HepG2 (cell line): ENCODE measurements around the gene COL5A1. TPM values are rescaled to one million over a fixed set of nuclear protein-coding genes. Genes with fewer than 3 reads are reported as not detected.

Experiments used
- ATAC-seq: fragments of 200-7000 bp; cut with Tn5 transposase; 3 replicates; pipeline ENCODE4 v1.9.1; 2020; ENCODE audit warnings: mild to moderate bottlenecking, moderate library complexity
- BruUV-seq: library from RNA; stranded (reverse); fragments of 400-500 nt; replicated peaks from 2 replicates; lab custom pipeline; 2021; lab: Mats Ljungman, UMichigan
- CTCF ChIA-PET: fragments of 300-600 bp; formaldehyde crosslinking; extraction: SDS; loops from one replicate; lab custom pipeline; 2021; ENCODE audit warnings: low total read pairs, inconsistent platforms, low intra/inter-chr PET ratio; lab: Yijun Ruan, JAX
- POLR2A ChIA-PET: fragments of 350-600 bp; sonication (Branson Sonifier 250); formaldehyde crosslinking; loops from one replicate; lab custom pipeline; 2020; ENCODE audit warnings: antibody characterized with exemption, inconsistent platforms; lab: Yijun Ruan, JAX
- DNase-seq: peaks from one replicate; pipeline ENCODE4 v3.0.0-alpha.2; 2015; ENCODE audit warnings: low spot score
- FAIRE-seq: peaks from 3 replicates; lab custom pipeline; 2011; peaks lifted over from hg19 to GRCh38; lab: Jason Lieb, UNC
- H2AFZ ChIP-seq: one replicate; pipeline ENCODE4 v1.6.1; 2011; ENCODE audit warnings: low read length, inconsistent platforms
- H3K27ac ChIP-seq: fragments of 300-600 bp; 3 replicates; pipeline ENCODE4 v1.8.0; 2011; ENCODE audit warnings: mixed run types, mild to moderate bottlenecking, mixed read lengths, low read length, inconsistent platforms; ENCODE audit not compliant: insufficient read depth; ENCODE audit errors: extremely low read length
- H3K27me3 ChIP-seq, 2 experiments: fragments of 200-600 bp in 1 of 2; 2 replicates in 1 of 2; 3 replicates in 1 of 2; pipeline versions ENCODE4 v1.6.0 to v1.8.0; 2011; ENCODE audit warnings: low read length in 2 of 2, mild to moderate bottlenecking in 2 of 2, moderate library complexity in 2 of 2, inconsistent platforms in 1 of 2; ENCODE audit not compliant: insufficient read depth in 2 of 2, control insufficient read depth in 1 of 2
- H3K36me3 ChIP-seq, 2 experiments: fragments of 200-600 bp in 1 of 2; replicated peaks in 1 of 2; 2 replicates in 1 of 2; 3 replicates in 1 of 2; pipeline versions ENCODE4 v1.5.1 to v1.8.0; 2011; ENCODE audit warnings: low read length in 2 of 2, inconsistent platforms in 1 of 2; ENCODE audit not compliant: insufficient read depth in 2 of 2, control insufficient read depth in 1 of 2
- H3K4me1 ChIP-seq: 2 replicates; pipeline ENCODE4 v1.5.1; 2012; ENCODE audit warnings: low read length, inconsistent platforms; ENCODE audit not compliant: insufficient read depth
- H3K4me2 ChIP-seq: 2 replicates; pipeline ENCODE4 v1.6.0; 2011; ENCODE audit warnings: low read depth, low read length, inconsistent platforms
- H3K4me3 ChIP-seq, 3 experiments: fragments of 200-600 bp in 1 of 3; sonication (generic), shearing (Covaris generic) in 1 of 3; replicated peaks in 1 of 3; 2 replicates each; pipeline ENCODE4 v1.5.1; 2011 to 2016; ENCODE audit warnings: low read length in 3 of 3, inconsistent platforms in 2 of 3, low read depth in 2 of 3, mild to moderate bottlenecking in 2 of 3, control low read depth in 1 of 3, mixed read lengths in 1 of 3; ENCODE audit not compliant: insufficient read depth in 1 of 3
- H3K79me2 ChIP-seq: one replicate; pipeline ENCODE4 v1.6.1; 2011; ENCODE audit warnings: low read length, inconsistent platforms; ENCODE audit not compliant: insufficient read depth
- H3K9ac ChIP-seq: 2 replicates; pipeline ENCODE4 v1.6.0; 2011; ENCODE audit warnings: mild to moderate bottlenecking, low read depth, low read length, inconsistent platforms; ENCODE audit not compliant: insufficient read depth
- H3K9me3 ChIP-seq: 2 replicates; pipeline ENCODE4 v1.5.1; 2012; ENCODE audit warnings: mild to moderate bottlenecking, low read length
- H4K20me1 ChIP-seq: 2 replicates; pipeline ENCODE4 v1.6.0; 2011; ENCODE audit warnings: inconsistent platforms, mild to moderate bottlenecking, low read length, moderate library complexity; ENCODE audit not compliant: insufficient read depth
- ARNT ChIP-seq: fragments of 450-650 bp; IDR thresholded peaks from 2 replicates; pipeline ENCODE4 v1.6.1; 2017
- ATF1 ChIP-seq: IDR thresholded peaks from 2 replicates; pipeline ENCODE4 v1.6.1; 2016; ENCODE audit warnings: mild to moderate bottlenecking, control low read depth
- GPBP1L1 ChIP-seq: sonication (generic); formaldehyde crosslinking; IDR thresholded peaks from 2 replicates; pipeline ENCODE4 v1.5.0; 2020; ENCODE audit warnings: mild to moderate bottlenecking, missing genetic modification reagents
- HOMEZ ChIP-seq: IDR thresholded peaks from 2 replicates; pipeline ENCODE4 v1.6.1; 2016; ENCODE audit warnings: low read depth
- HOXA3 ChIP-seq: sonication (generic); formaldehyde crosslinking; IDR thresholded peaks from 2 replicates; pipeline ENCODE4 v1.5.0; 2020; ENCODE audit warnings: missing genetic modification reagents
- LCORL ChIP-seq, 2 experiments: fragments of 450-650 bp in 1 of 2; sonication (generic) in 1 of 2; formaldehyde crosslinking in 1 of 2; IDR thresholded peaks; 2 replicates each; pipeline versions ENCODE4 v1.5.0 to v1.6.1; 2017 to 2020; ENCODE audit warnings: antibody characterized with exemption in 1 of 2, missing genetic modification reagents in 1 of 2
- MED13 ChIP-seq: sonication (generic); formaldehyde crosslinking; IDR thresholded peaks from 2 replicates; pipeline ENCODE4 v1.5.0; 2020; ENCODE audit warnings: missing genetic modification reagents
- ZBTB21 ChIP-seq: sonication (generic); formaldehyde crosslinking; IDR thresholded peaks from 2 replicates; pipeline ENCODE4 v1.4.0; 2020; ENCODE audit warnings: missing genetic modification reagents
- ZIK1 ChIP-seq: sonication (generic); formaldehyde crosslinking; IDR thresholded peaks from 2 replicates; pipeline ENCODE4 v1.5.0; 2020; ENCODE audit warnings: mild to moderate bottlenecking, low read depth, missing genetic modification reagents, borderline replicate concordance
- ZNF207 ChIP-seq: fragments of 450-650 bp; IDR thresholded peaks from 2 replicates; pipeline ENCODE4 v1.6.1; 2016; ENCODE audit warnings: antibody characterized with exemption, borderline replicate concordance
- WGBS: methylation state at CpG from one replicate; pipeline ENCODE4 v1.1.6; 2017; ENCODE audit warnings: low lambda C conversion rate; 5-methylcytosine and 5-hydroxymethylcytosine counted together
- in situ Hi-C: cut with HindIII; loops from 2 replicates; pipeline ENCODE4 v1.10.0; 2017; ENCODE audit warnings: low pct_unique_long_range_greater_than_20kb; ENCODE audit not compliant: extremely low pct_ligation_motif_present
- intact Hi-C: fragments of 100-400 bp; cut with micrococcal nuclease; formaldehyde crosslinking; loops from one replicate; pipeline ENCODE4 v1.10.0; 2022; ENCODE audit not compliant: unreplicated experiment
- polyA plus RNA-seq, 8 experiments: library from polyadenylated mRNA; depleted of rRNA in 3 of 8; stranded (reverse) in 7 of 8; unstranded in 1 of 8; fragments of >200 nt; fragmentation: Illumina TruSeq in 4 of 8; extraction: Trizol in 4 of 8; gene quantifications; 2 replicates each; pipeline versions ENCODE4 v1.2.1 to v1.2.3, GENCODE V29; 2011 to 2016; ENCODE audit warnings: low read depth in 4 of 8, missing spikeins in 1 of 8, mixed read lengths in 1 of 8; ENCODE audit not compliant: insufficient read depth in 1 of 8
- total RNA-seq, 5 experiments: library from RNA; depleted of rRNA; stranded (reverse); fragments of >200 nt; fragmentation: Illumina TruSeq; extraction: Trizol; gene quantifications; 2 replicates each; pipeline ENCODE4 v1.2.3, GENCODE V29; 2016; ENCODE audit warnings: low read depth in 1 of 5
- TF ChIP-seq, protein P1 (sequence below): sonication (generic); formaldehyde crosslinking; IDR thresholded peaks from 2 replicates; pipeline ENCODE4 v1.8.0; 2022; ENCODE audit warnings: mild to moderate bottlenecking, missing genetic modification reagents
- TF ChIP-seq, protein P2 (sequence below): sonication (generic); formaldehyde crosslinking; IDR thresholded peaks from 2 replicates; pipeline ENCODE4 v1.8.1; 2022; ENCODE audit warnings: low read depth, mild to moderate bottlenecking, missing genetic modification reagents

The COL5A1 gene
- total and polyA plus RNA-seq, 2 of the 13 experiments (the other 11 are each of a cell fraction or from before 2014, with no cell fraction given) = not detected

DNA sequence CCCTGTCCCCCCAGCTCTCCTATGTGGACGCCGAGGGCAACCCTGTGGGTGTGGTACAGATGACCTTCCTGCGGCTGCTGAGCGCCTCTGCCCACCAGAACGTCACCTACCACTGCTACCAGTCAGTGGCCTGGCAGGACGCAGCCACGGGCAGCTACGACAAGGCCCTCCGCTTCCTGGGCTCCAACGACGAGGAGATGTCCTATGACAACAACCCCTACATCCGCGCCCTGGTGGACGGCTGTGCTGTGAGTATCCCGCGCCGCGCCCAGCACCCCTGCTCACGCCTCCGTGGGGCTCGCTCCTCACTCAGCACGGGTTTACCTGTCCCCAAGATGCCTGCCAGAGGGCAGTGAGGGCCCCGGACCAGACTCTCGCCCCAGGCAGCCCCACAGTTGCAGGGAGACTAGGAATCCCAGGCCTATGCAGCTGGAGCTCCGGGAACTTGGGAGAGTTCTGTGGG is 193.4 kb downstream of the COL5A1 start:
- no peak for ATAC-seq
- Histone ChIP-seq H3K9me3 (no peaks in the 10 kb centered on the region), H3K9ac (no peak overlapping the region), H3K4me1 (no peaks in the 10 kb centered on the region), H2AFZ (no peak overlapping the region), H3K79me2 (no peaks in the 10 kb centered on the region), H4K20me1 (no peaks in the 10 kb centered on the region), H3K27me3 (peaks cover 21 to 84% of the 10 kb centered on the region in 2 experiments), H3K36me3 (no peaks in the 10 kb centered on the region), H3K4me3 (no peak overlapping the region), H3K4me2 (no peak overlapping the region), H3K27ac (no peak overlapping the region)
- intact Hi-C loops = no loop called here
- CTCF ChIA-PET = no interaction called here
- DNase-seq = no peak
- in situ Hi-C loops = no loop called here
- no peak for FAIRE-seq
- POLR2A ChIA-PET = no interaction called here
- 11% methylated on average over 5 of the region's 25 CpGs for WGBS
- TF ChIP-seq ZBTB21 = no peak
- TF ChIP-seq ARNT = no peak
- BruUV-seq = no TSS peak

DNA sequence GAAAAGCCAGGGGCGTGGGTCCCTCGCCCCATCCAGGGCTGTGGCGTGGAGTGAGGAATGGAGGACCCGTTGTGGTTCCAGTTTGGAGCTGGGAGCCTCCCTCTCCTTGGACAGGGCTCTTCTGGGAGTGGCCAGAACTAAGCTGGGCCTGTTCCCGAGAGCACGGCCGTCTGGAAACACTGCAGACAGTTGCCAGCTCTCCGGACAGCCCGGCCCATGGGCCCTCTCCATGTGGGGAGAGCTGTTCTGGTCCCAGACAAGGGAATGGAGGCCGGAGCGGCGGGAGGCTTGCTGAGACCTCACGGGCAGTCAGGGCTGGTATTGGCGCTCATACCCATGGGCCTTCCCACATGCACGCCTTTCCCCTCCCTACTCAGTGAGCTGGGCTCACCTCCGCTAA is 193.8 kb downstream of the COL5A1 start:
- CTCF ChIA-PET = no interaction called here
- no peak for ATAC-seq
- POLR2A ChIA-PET = no interaction called here
- in situ Hi-C loops = no loop called here
- no TSS peak for BruUV-seq
- FAIRE-seq = no peak
- H3K36me3 ChIP-seq = no peaks in the 10 kb centered on the region
- H3K9ac ChIP-seq = no peak overlapping the region
- TF ChIP-seq HOXA3 (CRISPR knock-in tag) (no peak), ZIK1 (CRISPR knock-in tag) (no peak), HOMEZ (CRISPR knock-in tag) (no peak), GPBP1L1 (no peak), MED13 (CRISPR knock-in tag) (no peak), ZNF207 (no peak), ATF1 (CRISPR knock-in tag) (no peak), LCORL (IDR thresholded peaks at IDR 0.05) (no peak), LCORL (CRISPR knock-in tag; IDR thresholded peaks at IDR 0.05) (no peak)
- TF ChIP-seq, protein P1, sequence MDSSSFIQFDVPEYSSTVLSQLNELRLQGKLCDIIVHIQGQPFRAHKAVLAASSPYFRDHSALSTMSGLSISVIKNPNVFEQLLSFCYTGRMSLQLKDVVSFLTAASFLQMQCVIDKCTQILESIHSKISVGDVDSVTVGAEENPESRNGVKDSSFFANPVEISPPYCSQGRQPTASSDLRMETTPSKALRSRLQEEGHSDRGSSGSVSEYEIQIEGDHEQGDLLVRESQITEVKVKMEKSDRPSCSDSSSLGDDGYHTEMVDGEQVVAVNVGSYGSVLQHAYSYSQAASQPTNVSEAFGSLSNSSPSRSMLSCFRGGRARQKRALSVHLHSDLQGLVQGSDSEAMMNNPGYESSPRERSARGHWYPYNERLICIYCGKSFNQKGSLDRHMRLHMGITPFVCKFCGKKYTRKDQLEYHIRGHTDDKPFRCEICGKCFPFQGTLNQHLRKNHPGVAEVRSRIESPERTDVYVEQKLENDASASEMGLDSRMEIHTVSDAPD (CRISPR knock-in tag) = no peak
- TF ChIP-seq, protein P2, sequence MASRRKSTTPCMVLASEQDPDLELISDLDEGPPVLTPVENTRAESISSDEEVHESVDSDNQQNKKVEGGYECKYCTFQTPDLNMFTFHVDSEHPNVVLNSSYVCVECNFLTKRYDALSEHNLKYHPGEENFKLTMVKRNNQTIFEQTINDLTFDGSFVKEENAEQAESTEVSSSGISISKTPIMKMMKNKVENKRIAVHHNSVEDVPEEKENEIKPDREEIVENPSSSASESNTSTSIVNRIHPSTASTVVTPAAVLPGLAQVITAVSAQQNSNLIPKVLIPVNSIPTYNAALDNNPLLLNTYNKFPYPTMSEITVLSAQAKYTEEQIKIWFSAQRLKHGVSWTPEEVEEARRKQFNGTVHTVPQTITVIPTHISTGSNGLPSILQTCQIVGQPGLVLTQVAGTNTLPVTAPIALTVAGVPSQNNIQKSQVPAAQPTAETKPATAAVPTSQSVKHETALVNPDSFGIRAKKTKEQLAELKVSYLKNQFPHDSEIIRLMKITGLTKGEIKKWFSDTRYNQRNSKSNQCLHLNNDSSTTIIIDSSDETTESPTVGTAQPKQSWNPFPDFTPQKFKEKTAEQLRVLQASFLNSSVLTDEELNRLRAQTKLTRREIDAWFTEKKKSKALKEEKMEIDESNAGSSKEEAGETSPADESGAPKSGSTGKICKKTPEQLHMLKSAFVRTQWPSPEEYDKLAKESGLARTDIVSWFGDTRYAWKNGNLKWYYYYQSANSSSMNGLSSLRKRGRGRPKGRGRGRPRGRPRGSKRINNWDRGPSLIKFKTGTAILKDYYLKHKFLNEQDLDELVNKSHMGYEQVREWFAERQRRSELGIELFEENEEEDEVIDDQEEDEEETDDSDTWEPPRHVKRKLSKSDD (CRISPR knock-in tag) = no peak
- no peak overlapping the region for H2AFZ ChIP-seq
- no peaks in the 10 kb centered on the region for H3K79me2 ChIP-seq
- H3K4me2 ChIP-seq = no peak overlapping the region
- no peaks in the 10 kb centered on the region for H3K9me3 ChIP-seq
- intact Hi-C loops = no loop called here
- no peaks in the 10 kb centered on the region for H4K20me1 ChIP-seq
- DNase-seq = no peak
- no peak overlapping the region for H3K4me3 ChIP-seq
- WGBS = 0% methylated on average over 2 of the region's 16 CpGs
- peaks cover 20 to 84% of the 10 kb centered on the region in 2 experiments for H3K27me3 ChIP-seq
- H3K4me1 ChIP-seq = no peaks in the 10 kb centered on the region
- H3K27ac ChIP-seq = no peak overlapping the region
